RWPE2 (cell line): Measurements from ENCODE around the gene CTNND2.

Experiments used
- ATAC-seq: fragments of 200-7000 bp; cut with Tn5 transposase; 3 replicates; pipeline ENCODE4 v1.9.1; 2021; ENCODE audit warnings: low read depth
- DNase-seq: peaks from one replicate; pipeline ENCODE4 v3.0.0-alpha.2; 2020; ENCODE audit warnings: low spot score
- H3K27ac ChIP-seq: fragments of 450-650 bp; 2 replicates; pipeline ENCODE4 v1.5.1; 2017; ENCODE audit warnings: mild to moderate bottlenecking; ENCODE audit not compliant: poor library complexity, severe bottlenecking
- H3K27me3 ChIP-seq: fragments of 250-450 bp; sonication (Bioruptor Pico); 2 replicates; pipeline ENCODE4 v1.5.1; 2021; ENCODE audit warnings: mild to moderate bottlenecking, moderate library complexity; ENCODE audit not compliant: insufficient read depth, poor library complexity, severe bottlenecking
- H3K36me3 ChIP-seq: fragments of 250-450 bp; sonication (Bioruptor Pico); 2 replicates; pipeline ENCODE4 v1.5.1; 2020; ENCODE audit warnings: low read depth, mild to moderate bottlenecking, moderate library complexity
- H3K4me1 ChIP-seq: fragments of 250-450 bp; sonication (Bioruptor Pico); 2 replicates; pipeline ENCODE4 v1.5.1; 2021; ENCODE audit warnings: mild to moderate bottlenecking, moderate library complexity; ENCODE audit not compliant: insufficient read depth, poor library complexity, severe bottlenecking
- H3K4me3 ChIP-seq: fragments of 250-450 bp; sonication (Bioruptor Pico); 2 replicates; pipeline ENCODE4 v1.5.1; 2021; ENCODE audit warnings: mild to moderate bottlenecking, moderate library complexity; ENCODE audit not compliant: severe bottlenecking
- H3K9me3 ChIP-seq: fragments of 250-450 bp; sonication (Bioruptor Pico); 2 replicates; pipeline ENCODE4 v1.5.1; 2021; ENCODE audit warnings: mild to moderate bottlenecking, moderate library complexity; ENCODE audit not compliant: severe bottlenecking
- TF ChIP-seq, protein P1 (sequence below): fragments of 450-650 bp; IDR thresholded peaks from one replicate; pipeline ENCODE4 v1.5.1; 2017; ENCODE audit warnings: mild to moderate bottlenecking, moderate library complexity; ENCODE audit not compliant: poor library complexity, severe bottlenecking

The CTNND2 gene

GRCh38 chr5:11378461-11378860 is 525.8 kb downstream of the CTNND2 start:
- H3K27ac ChIP-seq: no peak overlapping the region
- peaks cover 34% of the 10 kb centered on the region for H3K27me3 ChIP-seq
- DNase-seq (no peak), ATAC-seq (no peak)
- H3K9me3 ChIP-seq: no peaks in the 10 kb centered on the region
- no peak overlapping the region for H3K4me3 ChIP-seq
- TF ChIP-seq, protein P1, sequence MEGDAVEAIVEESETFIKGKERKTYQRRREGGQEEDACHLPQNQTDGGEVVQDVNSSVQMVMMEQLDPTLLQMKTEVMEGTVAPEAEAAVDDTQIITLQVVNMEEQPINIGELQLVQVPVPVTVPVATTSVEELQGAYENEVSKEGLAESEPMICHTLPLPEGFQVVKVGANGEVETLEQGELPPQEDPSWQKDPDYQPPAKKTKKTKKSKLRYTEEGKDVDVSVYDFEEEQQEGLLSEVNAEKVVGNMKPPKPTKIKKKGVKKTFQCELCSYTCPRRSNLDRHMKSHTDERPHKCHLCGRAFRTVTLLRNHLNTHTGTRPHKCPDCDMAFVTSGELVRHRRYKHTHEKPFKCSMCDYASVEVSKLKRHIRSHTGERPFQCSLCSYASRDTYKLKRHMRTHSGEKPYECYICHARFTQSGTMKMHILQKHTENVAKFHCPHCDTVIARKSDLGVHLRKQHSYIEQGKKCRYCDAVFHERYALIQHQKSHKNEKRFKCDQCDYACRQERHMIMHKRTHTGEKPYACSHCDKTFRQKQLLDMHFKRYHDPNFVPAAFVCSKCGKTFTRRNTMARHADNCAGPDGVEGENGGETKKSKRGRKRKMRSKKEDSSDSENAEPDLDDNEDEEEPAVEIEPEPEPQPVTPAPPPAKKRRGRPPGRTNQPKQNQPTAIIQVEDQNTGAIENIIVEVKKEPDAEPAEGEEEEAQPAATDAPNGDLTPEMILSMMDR: no peak
- no peaks in the 10 kb centered on the region for H3K4me1 ChIP-seq
- no peaks in the 10 kb centered on the region for H3K36me3 ChIP-seq

GRCh38 chr5:11377896-11378295 is 526.4 kb downstream of the CTNND2 start:
- no peaks in the 10 kb centered on the region for H3K4me1 ChIP-seq
- ATAC-seq (no peak), DNase-seq (no peak)
- H3K27me3 ChIP-seq: peaks cover 33% of the 10 kb centered on the region
- TF ChIP-seq, protein P1: no peak
- H3K27ac ChIP-seq: no peak overlapping the region
- no peaks in the 10 kb centered on the region for H3K9me3 ChIP-seq
- H3K36me3 ChIP-seq: no peaks in the 10 kb centered on the region
- H3K4me3 ChIP-seq: no peak overlapping the region

GRCh38 chr5:11372191-11372590 is 532.1 kb downstream of the CTNND2 start:
- Histone ChIP-seq H3K4me3 (no peak overlapping the region), H3K4me1 (no peaks in the 10 kb centered on the region), H3K27me3 (peaks cover 26% of the 10 kb centered on the region), H3K27ac (no peak overlapping the region), H3K9me3 (no peaks in the 10 kb centered on the region), H3K36me3 (no peaks in the 10 kb centered on the region)
- DNase-seq: no peak
- ATAC-seq: no peak
- TF ChIP-seq, protein P1: no peak

- TF ChIP-seq, protein P1: no peak
- no peaks in the 10 kb centered on the region for H3K9me3 ChIP-seq
- ATAC-seq (no peak), DNase-seq (no peak)
- H3K36me3 ChIP-seq: no peaks in the 10 kb centered on the region
- no peak overlapping the region for H3K27ac ChIP-seq
- H3K4me3 ChIP-seq: no peak overlapping the region
- peaks cover 26% of the 10 kb centered on the region for H3K27me3 ChIP-seq
- no peaks in the 10 kb centered on the region for H3K4me1 ChIP-seq
These were observed 533.2 kb downstream of the CTNND2 start for GRCh38 chr5:11371021-11371420.

DNA sequence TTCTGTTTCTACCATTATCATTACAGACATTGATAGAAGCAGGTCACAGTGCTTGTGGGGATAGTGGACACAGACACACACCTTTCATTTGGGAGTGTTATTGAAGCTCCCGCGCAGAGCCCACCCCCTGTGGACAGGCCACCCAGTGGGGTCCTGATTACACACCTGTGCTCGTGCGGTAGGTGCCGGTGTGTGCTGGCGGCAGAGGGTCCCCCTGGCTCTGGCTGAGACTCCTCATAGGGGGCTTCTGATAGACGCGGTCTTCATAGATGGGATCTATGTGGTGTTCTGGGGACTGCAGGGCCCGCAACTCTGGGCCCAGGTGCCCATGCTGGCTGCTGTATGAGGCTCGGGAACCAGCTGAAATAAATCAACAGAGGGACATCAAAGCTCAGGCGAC is 539.7 kb downstream of the CTNND2 start:
- TF ChIP-seq, protein P1: no peak

More for the DNA sequence above, 539.7 kb downstream of the CTNND2 start:
- ATAC-seq (no peak), DNase-seq (no peak)
- no peaks in the 10 kb centered on the region for H3K36me3 ChIP-seq
- H3K4me1 ChIP-seq: no peaks in the 10 kb centered on the region
- H3K9me3 ChIP-seq: no peaks in the 10 kb centered on the region
- no peak overlapping the region for H3K27ac ChIP-seq
- peaks cover 3% of the 10 kb centered on the region for H3K27me3 ChIP-seq
- no peak overlapping the region for H3K4me3 ChIP-seq
